Central memory CD8-positive, alpha-beta T cell (primary cell): ENCODE results near the gene MRPS22.
"Not testable (repeated sequence)": the region's sequence is repeated elsewhere in the genome, so short reads cannot be mapped to it uniquely, and the experiment has no call there.

Experiments used
- ATAC-seq: fragments of 150-1000 bp; cut with Tn5 transposase; replicated peaks from 2 replicates; pipeline ENCODE4 v1.10.0; 2022; ENCODE audit warnings: mild to moderate bottlenecking, moderate FRiP score, moderate number of reproducible peaks; ENCODE audit not compliant: poor library complexity, severe bottlenecking; ENCODE audit errors: extremely low read depth
- DNase-seq, 2 donors: peaks; one replicate each; pipeline ENCODE4 v3.0.0; 2021; ENCODE audit warnings: low spot score in 2 of 2
- H3K27ac Mint-ChIP-seq: one replicate; pipeline ENCODE4 v1.8.0; 2022; ENCODE audit warnings: low read depth, mild to moderate bottlenecking, moderate library complexity, mixed read lengths
- H3K27me3 Mint-ChIP-seq: one replicate; pipeline ENCODE4 v1.8.0; 2022; ENCODE audit warnings: mixed read lengths
- H3K36me3 Mint-ChIP-seq: one replicate; pipeline ENCODE4 v1.8.0; 2022; ENCODE audit warnings: mild to moderate bottlenecking, moderate library complexity, mixed read lengths; ENCODE audit not compliant: insufficient read depth
- H3K4me1 Mint-ChIP-seq: one replicate; pipeline ENCODE4 v1.8.0; 2022; ENCODE audit warnings: mixed read lengths
- H3K4me3 Mint-ChIP-seq: one replicate; pipeline ENCODE4 v1.8.0; 2022; ENCODE audit warnings: mild to moderate bottlenecking, moderate library complexity, mixed read lengths
- H3K9me3 Mint-ChIP-seq: one replicate; pipeline ENCODE4 v1.8.0; 2022; ENCODE audit warnings: mixed read lengths

Gene MRPS22

DNA sequence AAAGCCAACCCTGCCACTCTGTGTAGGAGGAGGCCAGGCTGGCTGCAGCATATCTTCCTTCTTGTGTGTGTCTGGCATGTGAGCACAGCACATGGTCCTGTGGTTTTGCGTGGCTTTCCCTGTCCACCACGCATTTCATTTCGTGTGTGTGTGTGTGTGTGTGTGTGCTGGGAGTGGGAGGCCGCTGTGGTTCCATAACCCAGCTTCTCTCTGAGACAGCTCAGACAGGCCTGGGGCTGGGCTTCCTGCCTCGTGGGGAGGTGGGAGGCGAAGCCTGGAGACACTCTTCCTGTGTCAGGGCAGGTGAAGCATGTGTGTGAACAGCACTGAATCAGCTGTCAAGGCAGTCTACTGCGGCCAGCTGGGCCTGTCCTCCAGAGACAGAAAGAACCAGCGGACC lies 16.0 kb upstream of the MRPS22 start:
- H3K27me3 Mint-ChIP-seq, result peaks cover 45% of the 10 kb centered on the region
- H3K9me3 Mint-ChIP-seq, result no peaks in the 10 kb centered on the region
- no peak overlapping the region for H3K4me3 Mint-ChIP-seq
- H3K4me1 Mint-ChIP-seq, result peaks cover 18% of the 10 kb centered on the region
- ATAC-seq, result no peak
- H3K27ac Mint-ChIP-seq, result no peak overlapping the region
- no peak for DNase-seq
- peaks cover 8% of the 10 kb centered on the region for H3K36me3 Mint-ChIP-seq

- Mint-ChIP-seq H3K4me1 (peaks cover 18% of the 10 kb centered on the region), H3K36me3 (peaks cover 8% of the 10 kb centered on the region), H3K4me3 (peak overlapping the region; percentile 48), H3K27ac (no peak overlapping the region), H3K27me3 (peaks cover 45% of the 10 kb centered on the region), H3K9me3 (no peaks in the 10 kb centered on the region)
- DNase-seq (no peak), ATAC-seq (no peak)
Observed at GRCh38 chr3:139328356-139328755, 15.5 kb upstream of the MRPS22 start.

DNA sequence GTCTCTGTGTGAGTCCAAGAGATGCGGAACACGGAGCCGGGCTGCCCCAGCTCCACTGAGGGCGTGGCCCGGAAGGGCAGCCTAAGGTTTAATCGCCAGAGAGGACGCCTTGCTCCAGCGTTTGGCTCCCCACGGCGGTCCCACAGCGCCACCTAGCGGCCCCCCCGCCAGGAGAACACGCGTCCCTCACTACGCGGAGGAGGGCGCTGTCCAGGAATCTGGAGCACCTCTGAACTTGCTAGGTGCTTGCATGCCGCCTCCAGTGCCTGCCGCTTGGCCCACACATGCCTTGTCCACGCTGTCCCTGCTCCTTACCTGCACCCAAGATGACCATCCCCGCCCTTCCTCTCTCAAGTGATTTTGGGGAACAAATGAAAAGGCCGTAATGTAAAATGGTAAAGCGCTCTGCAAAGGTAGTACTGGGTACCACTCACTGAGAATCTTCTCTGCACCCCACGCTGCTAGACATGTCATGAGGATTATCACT lies 14.4 kb upstream of the MRPS22 start:
- ATAC-seq (peak; percentile 86), DNase-seq (peak; percentile 77 to 88)
- Mint-ChIP-seq H3K9me3 (no peaks in the 10 kb centered on the region), H3K36me3 (peaks cover 8% of the 10 kb centered on the region), H3K27ac (no peak overlapping the region), H3K27me3 (peaks cover 45% of the 10 kb centered on the region), H3K4me1 (peaks cover 18% of the 10 kb centered on the region), H3K4me3 (peak overlapping the region; percentile 48)

GRCh38 chr3:139332092-139332491 lies 11.7 kb upstream of the MRPS22 start:
- peaks cover 18% of the 10 kb centered on the region for H3K4me1 Mint-ChIP-seq
- H3K36me3 Mint-ChIP-seq, result peaks cover 6% of the 10 kb centered on the region
- ATAC-seq (no peak), DNase-seq (no peak)
- H3K9me3 Mint-ChIP-seq, result no peaks in the 10 kb centered on the region
- no peak overlapping the region for H3K4me3 Mint-ChIP-seq
- H3K27me3 Mint-ChIP-seq, result peaks cover 45% of the 10 kb centered on the region
- no peak overlapping the region for H3K27ac Mint-ChIP-seq

DNA sequence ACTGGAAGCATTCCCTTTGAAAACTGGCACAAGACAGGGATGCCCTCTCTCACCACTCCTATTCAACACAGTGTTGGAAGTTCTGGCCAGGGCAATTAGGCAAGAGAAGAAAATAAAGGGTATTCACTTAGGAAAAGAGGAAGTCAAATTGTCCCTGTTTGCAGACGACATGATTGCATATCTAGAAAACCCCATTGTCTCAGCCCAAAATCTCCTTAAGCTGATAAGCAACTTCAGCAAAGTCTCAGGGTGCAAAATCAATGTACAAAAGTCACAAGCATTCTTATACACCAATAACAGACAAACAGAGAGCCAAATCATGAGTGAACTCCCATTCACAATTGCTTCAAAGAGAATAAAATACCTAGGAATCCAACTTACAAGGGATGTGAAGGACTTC lies 9.1 kb upstream of the MRPS22 start:
- DNase-seq, H3K36me3 Mint-ChIP-seq, H3K4me1 Mint-ChIP-seq, ATAC-seq, H3K9me3 Mint-ChIP-seq, H3K4me3 Mint-ChIP-seq, H3K27ac Mint-ChIP-seq: not testable (repeated sequence)
- peaks cover 52% of the 10 kb centered on the region for H3K27me3 Mint-ChIP-seq

- Mint-ChIP-seq H3K4me1 (peaks cover 6% of the 10 kb centered on the region), H3K9me3 (peaks cover 6% of the 10 kb centered on the region), H3K27me3 (peaks cover 24% of the 10 kb centered on the region), H3K36me3 (no peaks in the 10 kb centered on the region), H3K4me3 (no peak overlapping the region), H3K27ac (no peak overlapping the region)
- ATAC-seq (no peak), DNase-seq (no peak)
Observed at GRCh38 chr3:139338405-139338804, 5.4 kb upstream of the MRPS22 start.

- Mint-ChIP-seq H3K36me3 (peaks cover 1% of the 10 kb centered on the region), H3K4me1 (peaks cover 6% of the 10 kb centered on the region), H3K4me3 (no peak overlapping the region), H3K9me3 (peaks cover 6% of the 10 kb centered on the region), H3K27ac (no peak overlapping the region), H3K27me3 (peaks cover 16% of the 10 kb centered on the region)
- DNase-seq (no peak), ATAC-seq (no peak)
Observed at GRCh38 chr3:139339219-139339906, 4.5 kb upstream of the MRPS22 start.

- no peak overlapping the region for H3K4me3 Mint-ChIP-seq
- H3K4me1 Mint-ChIP-seq, result peaks cover 6% of the 10 kb centered on the region
- H3K36me3 Mint-ChIP-seq, result peaks cover 1% of the 10 kb centered on the region
- H3K27ac Mint-ChIP-seq, result no peak overlapping the region
- no peak for ATAC-seq
- no peak for DNase-seq
- peaks cover 6% of the 10 kb centered on the region for H3K9me3 Mint-ChIP-seq
- peaks cover 16% of the 10 kb centered on the region for H3K27me3 Mint-ChIP-seq
Observed at GRCh38 chr3:139340784-139341183, 3.0 kb upstream of the MRPS22 start.

DNA sequence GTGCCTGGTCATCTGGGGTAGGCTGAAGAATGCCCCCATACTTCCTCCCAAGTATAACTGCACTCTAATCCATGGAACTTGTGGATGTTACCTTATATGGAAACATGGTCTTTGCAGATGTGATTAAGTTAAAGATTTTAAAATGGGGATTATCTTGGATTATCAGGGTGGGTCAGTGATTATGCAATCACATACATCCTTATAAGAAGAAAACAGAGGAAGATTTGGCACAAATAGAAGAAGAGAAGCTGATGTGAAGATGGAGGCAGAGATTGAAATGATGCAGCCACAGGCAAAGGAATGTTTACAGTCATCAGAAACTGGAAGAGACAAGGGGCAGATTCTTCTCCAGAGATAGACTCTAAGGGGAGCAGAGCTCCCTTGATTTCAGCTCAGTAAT lies 1.8 kb upstream of the MRPS22 start:
- DNase-seq (no peak), ATAC-seq (no peak)
- Mint-ChIP-seq H3K4me3 (no peak overlapping the region), H3K27me3 (peaks cover 16% of the 10 kb centered on the region), H3K4me1 (peaks cover 6% of the 10 kb centered on the region), H3K36me3 (peaks cover 1% of the 10 kb centered on the region), H3K9me3 (peaks cover 6% of the 10 kb centered on the region), H3K27ac (no peak overlapping the region)

DNA sequence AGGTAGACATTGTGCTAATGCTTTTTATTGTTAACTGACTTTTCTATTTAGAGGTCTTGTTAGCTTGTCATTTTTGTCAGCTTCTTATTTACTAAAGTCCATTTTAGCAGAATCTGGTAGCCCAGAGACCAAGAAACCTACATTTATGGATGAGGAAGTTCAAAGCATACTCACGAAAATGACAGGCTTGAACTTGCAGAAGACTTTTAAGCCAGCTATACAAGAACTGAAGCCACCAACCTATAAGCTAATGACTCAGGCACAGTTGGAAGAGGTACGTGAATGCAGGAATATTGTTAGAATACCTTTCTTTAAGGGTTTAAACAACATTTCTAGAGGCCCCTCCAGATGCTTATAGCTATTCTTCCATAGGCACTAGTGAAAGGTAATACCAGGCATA lies 3.0 kb downstream of the MRPS22 start:
- Mint-ChIP-seq H3K27me3 (no peaks in the 10 kb centered on the region), H3K4me3 (no peak overlapping the region), H3K27ac (no peak overlapping the region), H3K4me1 (peaks cover 12% of the 10 kb centered on the region), H3K36me3 (peaks cover 38% of the 10 kb centered on the region), H3K9me3 (peaks cover 6% of the 10 kb centered on the region)
- ATAC-seq (no peak), DNase-seq (no peak)

- H3K36me3 Mint-ChIP-seq, result peaks cover 79% of the 10 kb centered on the region
- no peak for DNase-seq
- H3K27me3 Mint-ChIP-seq, result no peaks in the 10 kb centered on the region
- no peak overlapping the region for H3K4me3 Mint-ChIP-seq
- peaks cover 16% of the 10 kb centered on the region for H3K4me1 Mint-ChIP-seq
- no peak overlapping the region for H3K27ac Mint-ChIP-seq
- ATAC-seq, result no peak
- no peaks in the 10 kb centered on the region for H3K9me3 Mint-ChIP-seq
Observed at GRCh38 chr3:139353920-139354556, 10.2 kb downstream of the MRPS22 start.

GRCh38 chr3:139354661-139355060 lies 10.8 kb downstream of the MRPS22 start:
- H3K36me3 Mint-ChIP-seq, result peaks cover 78% of the 10 kb centered on the region
- H3K9me3 Mint-ChIP-seq, result no peaks in the 10 kb centered on the region
- ATAC-seq (no peak), DNase-seq (no peak)
- peaks cover 16% of the 10 kb centered on the region for H3K4me1 Mint-ChIP-seq
- no peak overlapping the region for H3K4me3 Mint-ChIP-seq
- no peak overlapping the region for H3K27ac Mint-ChIP-seq
- no peaks in the 10 kb centered on the region for H3K27me3 Mint-ChIP-seq

DNA sequence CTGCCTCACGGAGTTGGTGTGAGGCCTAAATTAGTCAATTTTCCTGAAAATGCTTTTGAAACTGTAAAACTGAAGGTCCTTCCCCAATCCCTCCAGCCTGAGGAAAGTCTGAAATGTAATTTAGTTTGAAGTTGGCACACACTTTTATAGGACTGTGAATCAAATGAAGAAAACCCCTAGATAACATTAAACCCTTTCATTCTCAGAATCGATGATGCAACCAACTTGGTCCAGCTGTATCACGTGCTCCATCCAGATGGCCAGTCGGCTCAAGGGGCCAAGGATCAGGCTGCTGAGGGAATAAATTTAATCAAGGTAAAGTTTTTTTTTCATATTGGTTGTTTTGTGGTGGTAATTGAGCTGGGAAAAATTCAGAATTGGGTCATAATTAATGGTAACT lies 11.7 kb downstream of the MRPS22 start:
- H3K4me3 Mint-ChIP-seq, result no peak overlapping the region
- no peaks in the 10 kb centered on the region for H3K9me3 Mint-ChIP-seq
- ATAC-seq (no peak), DNase-seq (no peak)
- peaks cover 80% of the 10 kb centered on the region for H3K36me3 Mint-ChIP-seq
- H3K27ac Mint-ChIP-seq, result peak overlapping the region; percentile 19
- no peaks in the 10 kb centered on the region for H3K27me3 Mint-ChIP-seq
- peaks cover 16% of the 10 kb centered on the region for H3K4me1 Mint-ChIP-seq
